Parathyroid adenoma (tissue), 2 donors: ENCODE results near the gene IPO7.

Experiments used
- H2AFZ ChIP-seq: fragments of 300-600 bp; sonication (generic); one replicate; pipeline ENCODE4 v1.7.0; 2017; ENCODE audit warnings: antibody characterized with exemption, mild to moderate bottlenecking
- H3K27ac ChIP-seq: fragments of 300-600 bp; sonication (generic); one replicate; pipeline ENCODE4 v1.7.0; 2017
- H3K27me3 ChIP-seq: fragments of 300-600 bp; sonication (generic); one replicate; pipeline ENCODE4 v1.7.0; 2017; ENCODE audit warnings: low read length; ENCODE audit not compliant: control insufficient read depth, insufficient read depth
- H3K36me3 ChIP-seq: fragments of 300-600 bp; sonication (generic); one replicate; pipeline ENCODE4 v1.7.0; 2017; ENCODE audit warnings: low read length; ENCODE audit not compliant: control insufficient read depth, insufficient read depth
- H3K4me1 ChIP-seq: fragments of 300-600 bp; sonication (generic); one replicate; pipeline ENCODE4 v1.7.0; 2017; ENCODE audit warnings: control low read depth
- H3K4me2 ChIP-seq: fragments of 300-600 bp; sonication (generic); one replicate; pipeline ENCODE4 v1.7.0; 2017; ENCODE audit warnings: low read length
- H3K4me3 ChIP-seq: fragments of 300-600 bp; sonication (generic); one replicate; pipeline ENCODE4 v1.7.0; 2017; ENCODE audit warnings: low read depth, low read length
- H3K79me2 ChIP-seq: fragments of 300-600 bp; sonication (generic); one replicate; pipeline ENCODE4 v1.7.0; 2017; ENCODE audit warnings: control low read depth
- H3K9ac ChIP-seq: fragments of 300-600 bp; sonication (generic); one replicate; pipeline ENCODE4 v1.7.0; 2017; ENCODE audit warnings: mild to moderate bottlenecking
- H3K9me3 ChIP-seq: fragments of 300-600 bp; sonication (generic); one replicate; pipeline ENCODE4 v1.7.0; 2017; ENCODE audit warnings: low read length; ENCODE audit not compliant: control insufficient read depth
- TF ChIP-seq, protein P1 (sequence below): fragments of 300-600 bp; sonication (generic); IDR thresholded peaks from one replicate; pipeline ENCODE4 v1.7.0; 2017; ENCODE audit warnings: antibody characterized with exemption, mild to moderate bottlenecking
- donor health status: primary hyperparathyroidism.

IPO7 gene

DNA sequence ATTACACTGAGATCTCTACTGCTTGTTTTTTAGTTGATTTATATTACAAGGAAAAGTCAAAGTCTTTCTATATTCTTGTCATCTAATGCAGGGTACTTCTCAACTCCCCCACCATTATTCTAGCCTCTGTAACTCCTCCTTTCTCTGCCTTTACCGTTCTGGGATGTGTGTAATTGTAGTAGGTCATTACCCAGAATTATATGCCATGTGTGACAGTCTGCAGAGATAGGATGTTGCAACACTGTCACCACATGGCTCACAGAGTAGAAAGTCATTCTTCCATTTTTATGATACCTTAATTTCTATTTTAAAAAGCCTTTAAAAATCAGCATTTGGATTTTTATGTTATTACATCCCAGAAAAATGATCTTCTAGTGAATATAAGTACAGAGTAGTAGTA, 109.0 kb downstream of the IPO7 start:
- H3K27me3 ChIP-seq = no peaks in the 10 kb centered on the region
- no peaks in the 10 kb centered on the region for H3K9me3 ChIP-seq
- H2AFZ ChIP-seq = no peak overlapping the region
- no peak overlapping the region for H3K4me3 ChIP-seq
- no peaks in the 10 kb centered on the region for H3K79me2 ChIP-seq
- H3K27ac ChIP-seq = no peak overlapping the region
- H3K4me2 ChIP-seq = no peak overlapping the region
- H3K4me1 ChIP-seq = no peaks in the 10 kb centered on the region
- H3K36me3 ChIP-seq = no peaks in the 10 kb centered on the region
- H3K9ac ChIP-seq = no peak overlapping the region
- TF ChIP-seq, protein P1, sequence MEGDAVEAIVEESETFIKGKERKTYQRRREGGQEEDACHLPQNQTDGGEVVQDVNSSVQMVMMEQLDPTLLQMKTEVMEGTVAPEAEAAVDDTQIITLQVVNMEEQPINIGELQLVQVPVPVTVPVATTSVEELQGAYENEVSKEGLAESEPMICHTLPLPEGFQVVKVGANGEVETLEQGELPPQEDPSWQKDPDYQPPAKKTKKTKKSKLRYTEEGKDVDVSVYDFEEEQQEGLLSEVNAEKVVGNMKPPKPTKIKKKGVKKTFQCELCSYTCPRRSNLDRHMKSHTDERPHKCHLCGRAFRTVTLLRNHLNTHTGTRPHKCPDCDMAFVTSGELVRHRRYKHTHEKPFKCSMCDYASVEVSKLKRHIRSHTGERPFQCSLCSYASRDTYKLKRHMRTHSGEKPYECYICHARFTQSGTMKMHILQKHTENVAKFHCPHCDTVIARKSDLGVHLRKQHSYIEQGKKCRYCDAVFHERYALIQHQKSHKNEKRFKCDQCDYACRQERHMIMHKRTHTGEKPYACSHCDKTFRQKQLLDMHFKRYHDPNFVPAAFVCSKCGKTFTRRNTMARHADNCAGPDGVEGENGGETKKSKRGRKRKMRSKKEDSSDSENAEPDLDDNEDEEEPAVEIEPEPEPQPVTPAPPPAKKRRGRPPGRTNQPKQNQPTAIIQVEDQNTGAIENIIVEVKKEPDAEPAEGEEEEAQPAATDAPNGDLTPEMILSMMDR = no peak

DNA sequence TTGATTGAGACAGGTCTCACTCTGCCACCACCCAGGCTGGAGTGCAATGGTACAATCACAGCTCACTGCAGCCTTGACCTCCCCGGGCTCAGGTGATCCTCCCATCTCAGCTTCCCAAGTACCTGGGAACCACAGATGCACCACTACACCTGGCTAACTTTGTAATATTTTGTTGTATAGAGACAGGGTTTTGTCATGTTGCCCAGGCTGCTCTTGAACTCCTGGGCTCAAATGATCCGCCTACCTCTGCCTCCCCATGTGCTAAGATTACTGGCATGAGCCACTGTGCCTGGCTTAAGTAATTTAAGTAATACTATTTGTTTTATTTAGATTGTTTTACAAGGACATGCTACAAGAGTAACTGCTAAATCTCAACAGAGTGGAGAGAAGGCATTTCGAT, 109.9 kb downstream of the IPO7 start:
- Histone ChIP-seq H3K27ac (no peak overlapping the region), H3K79me2 (no peaks in the 10 kb centered on the region), H2AFZ (no peak overlapping the region), H3K9ac (no peak overlapping the region), H3K36me3 (no peaks in the 10 kb centered on the region), H3K27me3 (no peaks in the 10 kb centered on the region), H3K4me1 (no peaks in the 10 kb centered on the region), H3K4me2 (no peak overlapping the region), H3K4me3 (no peak overlapping the region), H3K9me3 (no peaks in the 10 kb centered on the region)
- TF ChIP-seq, protein P1 = no peak

GRCh38 chr11:9495803-9496514, 111.5 kb downstream of the IPO7 start:
- TF ChIP-seq, protein P1 = no peak
- Histone ChIP-seq H2AFZ (no peak overlapping the region), H3K27ac (no peak overlapping the region), H3K4me1 (no peaks in the 10 kb centered on the region), H3K79me2 (no peaks in the 10 kb centered on the region), H3K9me3 (no peaks in the 10 kb centered on the region), H3K4me3 (no peak overlapping the region), H3K9ac (no peak overlapping the region), H3K27me3 (no peaks in the 10 kb centered on the region), H3K4me2 (no peak overlapping the region), H3K36me3 (no peaks in the 10 kb centered on the region)
